Lower leg skin (tissue), 4 donors: ENCODE measurements around the gene FRMD1. TPM values are rescaled to one million over a fixed set of nuclear protein-coding genes. Genes with fewer than 3 reads are reported as not detected.

Experiments
- DNase-seq, 2 donors: peaks; one replicate each; pipeline ENCODE4 v3.0.0-alpha.2; 2019; ENCODE audit warnings: low spot score in 2 of 2
- H3K4me3 ChIP-seq: fragments of 200-600 bp; sonication (generic); 2 replicates; pipeline ENCODE4 v1.5.1; 2017; ENCODE audit warnings: mild to moderate bottlenecking, low read depth; ENCODE audit not compliant: poor library complexity, severe bottlenecking
- CTCF ChIP-seq, 3 donors: fragments of 450-650 bp; IDR thresholded peaks; one replicate each; pipeline ENCODE4 v1.5.1; 2016; ENCODE audit warnings: antibody characterized with exemption in 3 of 3, mild to moderate bottlenecking in 3 of 3, moderate library complexity in 2 of 3
- POLR2A ChIP-seq, 2 donors: fragments of 450-650 bp; IDR thresholded peaks; one replicate each; pipeline ENCODE4 v1.6.1; 2016 to 2017; ENCODE audit warnings: antibody characterized with exemption in 2 of 2, mild to moderate bottlenecking in 1 of 2, moderate library complexity in 1 of 2
- WGBS, 2 donors: methylation state at CpG; one replicate each; pipeline ENCODE4 v1.1.5; 2018; 5-methylcytosine and 5-hydroxymethylcytosine counted together
- intact Hi-C: fragments of 100-400 bp; cut with DNase I; formaldehyde crosslinking; loops from one replicate; pipeline ENCODE4 v1.15.0; 2023; ENCODE audit warnings: low total_unique reads
- total RNA-seq, 4 donors: library from RNA; depleted of rRNA; stranded (reverse); fragments of >200 nt; gene quantifications; one replicate each; pipeline ENCODE4 v1.1.0, GENCODE V29; 2016

FRMD1 gene
- total RNA-seq, 4 donors from 2014 or later, result 0.32 to 1.2 (median 0.72) TPM

GRCh38 chr6:168053957-168054471 lies 25.0 kb downstream of the FRMD1 start:
- DNase-seq, result no peak
- intact Hi-C loops, result no loop called here
- no peak for TF ChIP-seq CTCF (IDR thresholded peaks at IDR 0.05)
- no peak overlapping the region for H3K4me3 ChIP-seq
- WGBS, 2 donors, result 83 to 94% methylated on average over 10 to 14 of the region's 14 CpGs

- H3K4me3 ChIP-seq, result no peak overlapping the region
- TF ChIP-seq POLR2A (IDR thresholded peaks at IDR 0.05) (no peak), CTCF (IDR thresholded peaks at IDR 0.05) (no peak)
- intact Hi-C loops, result no loop called here
- DNase-seq, result no peak
- 90 to 91% methylated on average over 31 to 38 of the region's 38 CpGs for WGBS, 2 donors
These were observed 25.7 kb downstream of the FRMD1 start for GRCh38 chr6:168053086-168053956.

- TF ChIP-seq CTCF (IDR thresholded peaks at IDR 0.05) (no peak), POLR2A (IDR thresholded peaks at IDR 0.05) (no peak)
- WGBS, 2 donors, result 94 to 95% methylated on average over 26 of the region's 26 CpGs
- intact Hi-C loops, result no loop called here
- no peak overlapping the region for H3K4me3 ChIP-seq
- DNase-seq, result no peak
These were observed 26.6 kb downstream of the FRMD1 start for GRCh38 chr6:168052291-168052891.

GRCh38 chr6:168051648-168052047 lies 27.4 kb downstream of the FRMD1 start:
- WGBS, 2 donors, result 91% methylated on average over 9 of the region's 9 CpGs
- TF ChIP-seq POLR2A (IDR thresholded peaks at IDR 0.05), result no peak
- TF ChIP-seq CTCF (IDR thresholded peaks at IDR 0.05), result no peak
- no peak for DNase-seq
- no peak overlapping the region for H3K4me3 ChIP-seq
- intact Hi-C loops, result no loop called here

GRCh38 chr6:168050881-168051586 lies 28.0 kb downstream of the FRMD1 start:
- intact Hi-C loops, result no loop called here
- no peak for TF ChIP-seq POLR2A (IDR thresholded peaks at IDR 0.05)
- no peak overlapping the region for H3K4me3 ChIP-seq
- WGBS, 2 donors, result 66 to 67% methylated on average over 20 to 22 of the region's 23 CpGs
- DNase-seq, result no peak
